NCI-H69 (cell line): Measurements from ENCODE around the gene SLCO4A1.

Experiments used
- DNase-seq: peaks from one replicate; lab custom pipeline; 2025; lab: John Stamatoyannopoulos, UW

The SLCO4A1 gene

DNA sequence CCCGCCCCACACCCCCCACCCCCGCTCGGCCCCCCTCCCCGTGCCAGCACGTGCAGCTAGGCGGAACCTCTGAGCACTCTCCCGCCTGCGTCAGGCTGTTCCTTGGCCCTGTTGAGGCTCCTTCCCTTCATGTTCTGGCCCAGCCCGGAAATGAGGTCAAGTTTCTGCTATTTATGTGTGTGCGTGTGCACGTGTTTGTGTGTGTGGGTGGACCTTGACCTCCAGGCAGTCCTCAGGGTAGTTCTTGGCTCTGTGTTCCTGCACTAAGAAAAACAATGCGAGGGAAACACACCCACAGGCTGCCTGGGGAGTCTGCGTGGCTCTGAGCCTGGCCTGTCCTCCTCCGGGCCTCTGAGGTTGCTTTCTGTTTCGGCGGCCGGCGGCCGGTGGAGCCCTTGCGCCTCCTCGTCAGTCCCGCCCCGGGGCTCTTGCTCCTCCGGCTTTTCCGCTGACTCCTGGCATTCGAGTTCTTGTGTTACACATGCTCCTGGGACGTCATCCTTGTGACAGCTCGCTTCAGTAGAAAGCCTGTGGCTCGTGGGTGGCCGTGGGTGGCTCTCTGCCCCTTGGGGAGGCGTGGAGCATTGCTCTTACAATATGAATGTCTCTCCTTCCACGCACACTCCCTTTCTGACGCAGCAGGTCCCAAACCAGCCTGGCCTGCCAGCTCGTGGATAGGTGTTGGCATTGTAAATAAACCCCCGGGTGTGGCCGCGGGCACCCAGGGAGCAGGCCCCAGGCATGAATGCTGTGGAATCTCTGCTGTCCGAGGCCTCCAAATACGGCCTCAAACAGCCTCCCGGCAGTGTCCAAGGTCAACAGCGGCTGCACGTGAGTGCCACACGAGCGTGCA lies 10.0 kb downstream of the SLCO4A1 start:
- DNase-seq, result no peak

DNA sequence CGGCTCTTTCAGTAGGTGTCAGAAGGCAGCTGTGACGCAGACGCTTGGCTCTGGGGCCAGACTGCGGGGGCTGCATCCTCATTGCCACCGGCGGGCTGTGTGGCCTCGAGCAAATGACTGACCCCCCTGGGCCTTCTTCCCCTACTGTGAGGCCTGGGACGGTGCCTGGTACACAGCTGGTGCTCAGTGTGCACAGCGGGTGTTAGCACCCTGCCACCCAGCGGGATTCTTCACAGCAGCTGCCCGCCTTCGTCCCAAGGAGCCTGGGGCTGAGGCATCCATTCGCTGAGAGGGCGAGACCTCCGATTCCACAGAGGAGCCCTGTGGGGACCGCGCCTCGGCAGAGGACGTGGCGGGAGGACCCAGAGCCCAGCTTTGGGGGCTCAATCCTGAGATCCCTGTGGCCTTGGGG lies 10.6 kb downstream of the SLCO4A1 start:
- no peak for DNase-seq

DNA sequence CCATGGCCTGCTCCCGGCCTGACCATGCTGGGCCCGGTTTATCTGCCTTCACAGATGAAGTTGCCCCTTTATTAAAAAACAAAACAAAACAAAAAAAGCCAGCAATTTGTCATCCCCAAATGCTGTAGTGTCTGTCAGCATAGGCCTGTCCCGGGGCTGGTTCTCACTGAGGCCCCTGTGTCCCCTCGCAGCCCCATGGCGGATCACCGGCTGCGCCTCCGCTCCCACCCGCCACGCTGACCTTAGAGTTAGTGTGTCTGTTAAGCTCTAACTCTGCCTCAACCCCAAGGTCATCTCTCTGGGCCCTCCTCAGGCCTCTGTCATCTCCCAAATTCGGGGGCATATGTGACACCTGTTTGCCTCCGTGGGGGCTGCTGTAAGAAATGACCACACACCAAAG lies 11.1 kb downstream of the SLCO4A1 start:
- DNase-seq, result no peak

DNA sequence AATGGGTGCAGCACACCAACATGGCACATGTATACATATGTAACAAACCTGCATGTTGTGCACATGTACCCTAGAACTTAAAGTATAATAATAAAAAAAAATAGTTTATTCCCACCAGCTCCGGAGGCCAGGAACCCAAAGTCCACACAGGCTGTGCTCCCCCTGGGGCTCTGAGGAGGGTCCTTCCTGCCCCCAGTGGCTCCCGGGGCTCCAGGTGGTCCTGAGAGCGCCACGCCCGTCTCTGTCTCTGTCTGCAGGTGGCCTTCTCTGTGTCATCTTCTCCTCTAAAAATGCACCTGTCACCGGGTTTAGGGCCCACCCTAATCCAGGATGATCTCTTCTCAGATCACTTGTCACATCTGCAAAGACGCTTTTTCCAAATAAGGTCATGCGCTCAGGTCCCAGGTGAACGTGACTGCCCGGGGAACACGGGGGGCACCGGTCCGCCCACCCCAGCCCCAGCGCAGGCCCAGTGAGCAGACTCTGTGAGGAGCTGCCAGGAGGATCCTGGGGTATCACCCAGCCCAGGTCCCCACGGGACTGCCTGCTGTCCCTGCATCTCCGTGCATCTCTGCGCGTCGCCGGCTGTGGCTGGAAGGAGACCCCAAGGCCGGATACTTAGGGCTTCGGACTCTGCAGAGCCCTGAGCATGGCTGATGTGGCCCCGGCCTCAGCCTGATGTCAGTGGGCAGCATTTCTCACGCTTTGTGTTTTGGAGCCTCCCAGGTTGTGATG lies 11.8 kb downstream of the SLCO4A1 start:
- DNase-seq, result no peak

DNA sequence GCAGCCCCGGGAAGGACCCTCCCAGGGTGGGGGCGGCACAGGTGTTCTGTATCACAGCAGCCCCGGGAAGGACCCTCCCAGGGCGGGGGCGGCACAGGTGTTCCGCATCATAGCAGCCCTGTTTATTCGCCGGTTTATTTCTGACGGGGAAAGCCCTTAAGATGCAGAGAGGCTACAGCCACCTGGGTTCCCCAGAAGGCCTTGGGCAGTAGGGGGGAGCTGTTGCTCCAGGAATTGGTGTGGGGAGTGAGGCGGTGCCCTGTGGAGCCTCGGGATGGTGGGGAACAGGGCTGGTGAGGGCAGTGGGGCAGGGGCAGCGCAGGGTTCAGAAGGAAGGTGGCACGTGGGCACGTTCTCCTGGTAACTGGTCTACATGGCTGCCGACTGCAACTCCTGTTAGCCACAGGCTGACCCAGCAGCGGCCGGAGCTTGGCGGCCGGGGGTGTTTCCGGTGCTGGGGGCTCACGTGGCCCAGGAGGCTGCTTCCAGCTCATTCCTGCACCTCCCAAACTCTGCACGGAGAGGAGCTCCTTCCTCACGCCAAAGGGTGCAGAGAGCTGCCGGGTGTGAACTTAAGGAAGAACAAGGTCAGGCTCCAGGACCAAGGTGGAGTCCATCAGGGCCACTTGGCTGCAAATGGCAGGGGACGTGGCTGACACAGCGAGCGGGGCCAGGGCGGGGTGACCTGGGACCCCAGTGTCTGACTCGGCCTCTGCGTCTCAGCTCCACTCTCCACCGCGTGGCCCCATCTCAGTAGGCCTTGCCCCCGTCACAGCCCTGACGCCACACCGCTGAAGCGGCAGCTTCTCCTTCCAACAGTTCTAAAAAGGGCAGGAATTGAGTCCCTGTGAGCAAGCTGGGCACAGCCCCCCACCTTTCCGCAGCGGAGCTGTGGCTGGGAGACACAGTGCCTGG lies 13.2 kb downstream of the SLCO4A1 start:
- DNase-seq, result no peak

DNA sequence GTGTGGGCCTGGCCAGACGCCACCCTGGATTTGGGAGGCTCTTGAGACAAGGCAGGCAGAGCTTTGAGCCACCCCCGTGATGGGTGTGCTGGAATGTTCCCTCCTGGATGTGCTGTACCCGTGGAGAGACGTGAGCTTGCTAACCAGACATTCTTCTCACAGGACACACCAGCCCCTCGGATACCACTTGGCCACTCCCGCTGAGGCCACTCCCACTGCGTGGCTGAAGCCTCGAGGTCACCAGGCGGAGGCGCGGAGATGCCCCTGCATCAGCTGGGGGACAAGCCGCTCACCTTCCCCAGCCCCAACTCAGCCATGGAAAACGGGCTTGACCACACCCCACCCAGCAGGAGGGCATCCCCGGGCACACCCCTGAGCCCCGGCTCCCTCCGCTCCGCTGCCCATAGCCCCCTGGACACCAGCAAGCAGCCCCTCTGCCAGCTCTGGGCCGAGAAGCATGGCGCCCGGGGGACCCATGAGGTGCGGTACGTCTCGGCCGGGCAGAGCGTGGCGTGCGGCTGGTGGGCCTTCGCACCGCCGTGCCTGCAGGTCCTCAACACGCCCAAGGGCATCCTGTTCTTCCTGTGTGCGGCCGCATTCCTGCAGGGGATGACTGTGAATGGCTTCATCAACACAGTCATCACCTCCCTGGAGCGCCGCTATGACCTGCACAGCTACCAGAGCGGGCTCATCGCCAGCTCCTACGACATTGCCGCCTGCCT lies 14.1 kb downstream of the SLCO4A1 start:
- DNase-seq, result no peak

DNA sequence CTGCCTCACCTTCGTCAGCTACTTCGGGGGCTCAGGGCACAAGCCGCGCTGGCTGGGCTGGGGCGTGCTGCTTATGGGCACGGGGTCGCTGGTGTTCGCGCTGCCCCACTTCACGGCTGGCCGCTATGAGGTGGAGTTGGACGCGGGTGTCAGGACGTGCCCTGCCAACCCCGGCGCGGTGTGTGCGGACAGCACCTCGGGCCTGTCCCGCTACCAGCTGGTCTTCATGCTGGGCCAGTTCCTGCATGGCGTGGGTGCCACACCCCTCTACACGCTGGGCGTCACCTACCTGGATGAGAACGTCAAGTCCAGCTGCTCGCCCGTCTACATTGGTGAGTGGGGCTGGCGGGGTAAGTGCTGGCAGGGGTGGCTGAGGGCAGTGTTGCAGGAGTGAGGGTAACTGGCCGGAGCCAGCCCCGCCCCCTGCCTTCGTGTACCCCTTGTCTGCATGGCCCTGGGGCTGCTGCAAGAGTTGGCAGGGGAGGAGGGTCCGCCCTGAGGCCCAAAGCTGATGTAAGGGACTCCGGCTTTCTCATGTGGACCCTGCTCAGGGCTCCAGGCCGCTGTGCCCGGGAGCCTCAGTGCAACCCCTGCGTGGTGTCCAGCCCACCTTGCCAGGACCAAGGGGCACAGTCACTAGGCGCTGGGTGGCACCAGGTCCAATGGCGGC lies 14.8 kb downstream of the SLCO4A1 start:
- no peak for DNase-seq

DNA sequence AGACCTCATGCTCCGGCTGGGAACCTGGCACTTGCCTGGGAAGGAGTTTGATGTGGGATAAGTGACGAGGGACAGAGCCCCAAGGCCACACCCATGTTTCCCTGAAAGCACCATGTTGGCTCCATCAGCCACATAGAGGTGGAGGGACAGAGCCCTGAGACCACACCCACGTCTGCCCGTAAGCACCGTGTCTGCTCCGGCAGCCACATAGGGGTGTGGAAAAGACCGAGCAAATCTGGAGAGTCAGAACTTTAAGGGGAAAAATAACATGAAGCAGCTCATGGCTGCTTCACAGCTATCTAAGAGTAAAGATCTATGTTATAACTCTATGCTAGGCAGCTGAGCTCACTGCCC lies 15.3 kb downstream of the SLCO4A1 start:
- DNase-seq, result no peak

DNA sequence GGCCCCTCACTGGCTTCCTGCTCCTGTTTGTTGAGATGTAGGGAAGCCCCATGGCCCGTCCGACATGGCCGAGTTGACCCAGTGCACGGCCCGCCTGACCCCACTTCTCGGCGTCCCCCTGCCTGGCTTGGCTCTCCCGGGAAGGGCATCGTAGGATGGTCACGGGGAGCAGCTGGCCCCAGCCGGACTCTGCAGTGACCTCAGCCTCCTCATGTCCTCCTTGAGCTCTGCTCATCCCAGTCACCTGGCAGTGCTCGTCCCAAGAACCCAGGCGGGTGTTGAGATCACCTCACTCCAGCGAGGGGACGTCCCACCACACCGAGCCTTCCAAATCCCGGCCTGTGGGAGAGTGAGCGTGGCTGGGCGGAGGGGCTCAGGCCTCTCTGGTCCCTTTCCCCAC lies 15.7 kb downstream of the SLCO4A1 start:
- no peak for DNase-seq

DNA sequence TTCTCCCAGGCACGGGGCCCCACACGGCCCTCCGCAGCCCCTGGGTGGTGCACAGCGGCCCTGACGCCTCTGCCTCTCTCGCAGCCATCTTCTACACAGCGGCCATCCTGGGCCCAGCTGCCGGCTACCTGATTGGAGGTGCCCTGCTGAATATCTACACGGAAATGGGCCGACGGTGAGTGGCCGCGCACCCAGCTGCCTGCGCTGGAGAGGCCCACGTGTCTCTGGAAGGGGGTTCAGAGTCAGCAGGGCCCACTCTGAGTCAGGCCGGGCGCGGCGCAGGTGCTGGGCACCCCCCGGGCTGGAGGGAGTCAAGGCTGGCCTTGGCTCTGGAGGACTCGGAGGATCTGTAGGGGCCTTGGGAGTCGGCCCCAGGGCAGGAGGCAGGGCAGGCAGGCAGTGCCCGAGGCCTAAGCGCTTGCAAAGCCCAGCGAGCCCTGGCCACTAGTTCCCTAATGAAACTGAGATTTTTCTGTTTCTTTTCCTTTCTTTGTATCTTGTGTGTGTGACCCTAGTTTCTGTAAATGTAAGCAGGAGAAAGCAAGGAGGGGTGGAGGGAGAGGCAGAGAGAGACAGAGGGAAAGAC lies 16.4 kb downstream of the SLCO4A1 start:
- DNase-seq, result no peak

DNA sequence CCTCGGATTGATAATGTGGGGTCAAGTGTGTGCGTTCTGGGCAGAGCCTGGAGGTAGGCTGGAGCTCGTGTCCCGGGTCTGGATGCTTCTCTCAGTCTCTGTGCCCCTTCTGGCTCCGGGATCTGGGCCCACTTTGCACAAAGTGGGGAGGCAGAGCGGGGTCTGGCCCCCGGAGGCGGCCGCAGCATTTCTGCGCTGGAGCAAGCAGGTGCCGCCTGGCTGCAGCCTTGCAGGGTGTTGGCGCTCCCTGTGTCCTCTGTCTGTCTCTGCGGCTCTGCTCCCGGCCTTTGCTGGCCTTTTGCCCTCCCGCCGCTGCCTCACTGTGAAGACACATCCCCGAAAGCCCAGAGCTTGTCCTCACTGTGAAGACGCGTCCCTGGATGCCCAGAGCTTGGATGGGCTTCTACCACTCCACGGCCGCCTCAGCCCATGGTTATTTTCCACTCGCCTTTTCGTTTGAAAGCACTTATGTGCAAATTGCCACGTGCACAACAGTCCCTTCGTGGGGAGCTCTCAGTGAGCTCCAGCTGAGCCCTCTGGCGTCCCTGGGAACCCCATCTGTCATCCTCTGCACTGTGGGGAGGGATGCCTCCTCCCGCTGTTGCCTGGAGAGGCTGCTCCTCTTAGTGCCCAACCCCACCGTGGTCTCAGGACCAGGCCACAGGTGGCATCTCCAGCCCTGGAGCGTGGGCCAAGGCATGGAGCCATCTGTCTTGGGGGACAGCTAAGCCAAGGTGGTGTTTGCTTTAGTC lies 17.4 kb downstream of the SLCO4A1 start:
- no peak for DNase-seq

DNA sequence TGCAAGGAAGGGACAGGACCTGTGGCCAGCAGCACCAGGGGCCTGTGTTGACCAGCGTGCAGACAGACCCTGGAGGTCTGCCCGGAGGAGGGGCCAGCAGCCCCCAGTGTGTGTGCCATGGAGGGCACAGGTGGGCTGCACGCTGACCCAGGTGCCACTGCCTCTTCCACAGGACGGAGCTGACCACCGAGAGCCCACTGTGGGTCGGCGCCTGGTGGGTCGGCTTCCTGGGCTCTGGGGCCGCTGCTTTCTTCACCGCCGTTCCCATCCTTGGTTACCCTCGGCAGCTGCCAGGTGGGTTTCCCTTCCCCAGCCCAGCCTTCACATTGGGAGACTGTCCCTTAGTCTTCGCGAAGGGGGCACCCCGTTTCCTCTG lies 17.9 kb downstream of the SLCO4A1 start:
- DNase-seq, result no peak

DNA sequence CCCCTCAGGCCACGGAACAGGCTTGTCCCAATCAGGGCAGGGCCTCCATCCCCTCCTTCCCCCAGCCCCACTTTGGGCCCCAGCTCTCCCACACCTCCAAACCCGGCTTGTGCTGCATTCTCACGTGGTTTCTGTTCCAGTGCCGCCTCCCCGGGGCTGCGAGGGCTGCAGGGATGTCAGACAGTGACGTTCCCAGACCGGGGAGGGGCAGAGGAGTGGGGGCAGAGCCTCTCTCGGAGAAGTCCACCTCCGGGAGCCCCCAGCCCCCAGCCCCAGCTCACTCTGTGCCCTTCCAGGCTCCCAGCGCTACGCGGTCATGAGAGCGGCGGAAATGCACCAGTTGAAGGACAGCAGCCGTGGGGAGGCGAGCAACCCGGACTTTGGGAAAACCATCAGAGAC lies 18.5 kb downstream of the SLCO4A1 start:
- DNase-seq, result no peak

DNA sequence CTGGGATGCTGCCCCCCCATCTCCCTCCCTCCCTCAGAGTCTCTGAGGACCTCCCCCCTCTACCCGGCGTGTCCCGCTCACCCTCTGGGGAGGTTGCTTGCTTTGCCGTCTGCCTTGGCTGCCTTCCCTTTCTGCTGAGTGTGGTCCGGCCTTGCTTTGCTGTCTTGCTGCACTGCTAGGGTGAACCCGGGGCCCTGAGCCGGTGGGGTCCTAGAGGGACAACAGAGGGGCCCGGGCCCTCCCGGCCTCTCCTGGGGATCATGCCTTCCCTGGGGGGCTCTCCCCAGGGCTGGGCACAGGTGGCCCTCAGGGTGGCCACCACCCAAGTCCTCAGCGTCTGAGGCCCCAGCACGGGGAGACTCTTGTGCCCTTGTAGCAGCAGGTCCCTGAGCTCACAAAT lies 19.3 kb downstream of the SLCO4A1 start:
- no peak for DNase-seq

DNA sequence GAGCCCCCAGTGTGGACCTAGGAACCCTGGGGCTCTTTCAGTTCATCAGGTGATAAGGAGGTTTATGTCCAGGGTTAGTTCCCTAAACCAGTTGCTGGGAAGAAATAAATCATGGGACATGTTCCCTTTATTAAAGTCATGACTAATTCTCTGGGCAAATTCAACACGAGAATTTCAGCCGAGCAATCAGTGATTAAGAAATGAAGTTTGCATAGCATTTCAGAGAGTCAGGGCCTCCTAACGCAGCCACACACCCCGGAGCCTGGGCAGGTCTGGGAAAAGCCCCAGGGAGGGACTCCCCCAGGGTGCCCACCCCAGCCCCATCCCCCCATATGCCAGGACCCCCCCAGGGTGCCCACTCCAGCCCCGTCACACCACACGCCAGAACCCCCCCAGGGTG lies 20.1 kb downstream of the SLCO4A1 start:
- DNase-seq, result no peak

DNA sequence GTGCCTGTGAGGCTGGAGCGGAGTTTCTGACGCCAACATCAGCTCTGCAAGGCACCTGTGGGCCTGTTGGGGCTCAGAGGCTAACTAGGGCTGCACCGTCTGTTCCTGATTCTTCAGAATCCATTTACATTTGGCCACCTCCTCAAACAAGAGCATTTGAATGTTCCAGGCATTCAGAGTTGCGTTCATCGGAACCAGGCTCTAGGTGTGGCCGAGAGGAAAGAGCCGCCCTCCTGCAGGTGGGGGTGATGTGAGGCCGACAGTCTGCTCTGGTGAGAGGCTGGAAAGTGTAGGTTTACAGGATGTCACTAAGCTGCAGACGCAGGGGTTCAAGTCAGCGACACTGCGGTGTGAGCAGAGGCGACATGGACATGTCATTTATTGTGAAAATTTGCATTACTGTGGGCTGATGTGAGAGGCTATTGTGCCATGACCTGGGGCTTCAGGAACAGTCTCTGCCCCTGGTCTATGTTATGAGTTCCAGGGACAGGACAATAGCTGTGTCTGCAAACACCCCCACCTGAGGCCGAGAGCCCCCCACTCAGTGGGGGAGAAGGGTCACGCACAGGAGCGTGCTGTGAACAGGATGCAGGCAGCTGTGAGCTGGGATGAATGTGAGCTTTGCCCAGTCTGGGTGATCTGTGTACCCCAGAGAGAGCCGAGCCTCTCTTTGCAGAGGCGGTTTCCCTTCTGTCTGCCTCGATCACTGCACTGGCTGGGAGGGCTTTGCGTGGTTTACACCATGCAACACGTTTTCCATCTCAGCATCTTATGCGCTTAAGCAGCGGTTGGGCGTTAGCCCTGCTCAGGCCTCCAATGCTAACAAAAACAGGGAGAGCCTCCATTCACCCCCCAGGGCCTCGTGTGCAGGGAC lies 21.1 kb downstream of the SLCO4A1 start:
- DNase-seq, result no peak

DNA sequence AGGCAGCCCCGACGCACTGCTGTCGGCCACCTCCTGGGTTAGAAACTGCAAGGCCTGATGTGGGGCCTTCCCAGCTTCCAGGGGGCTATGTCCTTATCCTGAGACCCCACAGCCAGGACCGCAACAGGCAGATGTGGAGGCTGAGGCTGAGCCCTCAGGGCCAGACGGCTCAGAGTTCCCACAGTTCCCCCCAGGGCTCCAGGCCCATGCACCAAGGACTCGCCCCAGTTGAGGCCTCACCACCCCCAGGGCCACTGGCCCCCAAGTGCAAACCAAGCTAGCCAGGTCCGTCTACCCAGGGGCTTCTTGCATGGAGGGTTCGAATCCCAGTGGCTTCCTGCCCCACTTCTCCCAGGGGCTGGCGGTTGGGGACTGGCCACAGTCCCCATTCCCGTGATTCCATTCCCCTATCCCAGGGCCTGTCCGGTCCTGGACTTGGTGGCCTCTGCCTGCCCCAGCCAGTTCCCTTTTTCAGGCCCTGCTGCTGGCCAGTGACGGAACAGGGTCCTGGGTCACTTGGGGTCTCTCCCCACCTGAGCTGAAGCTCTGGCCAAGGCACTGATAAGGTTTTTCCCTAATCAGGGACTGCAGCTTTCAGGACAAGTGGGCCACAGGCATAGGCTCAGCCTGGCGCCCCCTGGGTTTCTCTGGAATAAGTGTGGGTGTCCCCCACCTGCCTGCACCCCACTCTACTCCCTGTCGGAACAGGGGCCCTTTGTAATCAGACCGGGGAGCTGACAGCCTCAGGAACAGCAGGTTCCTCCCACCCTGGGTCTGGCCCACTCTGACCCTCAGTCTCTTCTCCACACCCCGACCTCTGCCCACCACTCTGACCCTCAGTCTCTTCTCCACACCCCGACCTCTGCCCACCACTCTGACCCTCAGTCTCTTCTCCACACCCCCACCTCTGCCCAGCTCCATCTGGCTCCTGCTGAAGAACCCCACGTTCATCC lies 22.0 kb downstream of the SLCO4A1 start:
- no peak for DNase-seq

DNA sequence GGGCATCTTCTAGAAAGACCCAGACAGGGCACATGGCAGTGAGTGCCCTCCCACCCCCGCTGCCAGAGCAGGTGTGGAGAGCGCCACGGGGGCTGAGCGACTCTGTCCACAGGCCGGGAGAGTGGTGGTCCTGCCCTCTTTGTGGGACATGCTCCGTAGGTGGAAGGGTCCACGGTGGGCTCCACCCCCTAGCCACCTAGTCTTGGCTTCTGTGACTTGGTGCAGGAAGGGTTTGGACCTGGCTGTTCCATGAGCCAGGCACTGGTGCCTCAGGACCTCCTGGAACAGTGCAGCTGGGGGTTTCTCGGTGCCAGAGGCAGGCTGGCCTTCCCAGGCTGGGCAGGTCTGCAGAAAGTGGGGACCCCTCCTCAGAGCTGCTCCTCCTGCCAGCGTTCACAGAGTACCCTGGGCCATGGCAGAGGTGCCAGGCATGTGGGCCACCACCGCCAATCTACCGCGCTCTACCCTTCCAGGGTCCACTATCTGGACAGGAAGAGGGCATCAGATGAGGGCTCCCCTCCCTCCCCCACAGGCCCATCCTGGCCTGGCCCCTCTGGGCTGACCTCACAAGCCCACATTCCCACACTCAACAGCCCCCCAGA lies 23.0 kb downstream of the SLCO4A1 start:
- no peak for DNase-seq
